Skin of body (tissue), 2 donors: Measurements from ENCODE around the gene TENM3. TPM values are rescaled to one million over a fixed set of nuclear protein-coding genes. Genes with fewer than 3 reads are reported as not detected.

ENCODE experiments used
- DNase-seq: peaks from one replicate; lab custom pipeline; 2025; lab: John Stamatoyannopoulos, UW
- total RNA-seq: library from RNA; depleted of rRNA; stranded (reverse); fragments of >200 nt; gene quantifications from one replicate; pipeline ENCODE4 v1.2.3, GENCODE V29; 2014

TENM3 gene
- total RNA-seq, 1 donor from 2014 or later: 10.2 TPM

- DNase-seq: no peak
Measured at GRCh38 chr4:182560358-182560757, 317.2 kb downstream of the TENM3 start.

- no peak for DNase-seq
Measured at GRCh38 chr4:182562350-182562749, 319.1 kb downstream of the TENM3 start.

- DNase-seq: no peak
Measured at GRCh38 chr4:182564724-182565369, 321.6 kb downstream of the TENM3 start.

- DNase-seq: no peak
Measured at GRCh38 chr4:182567119-182567518, 323.9 kb downstream of the TENM3 start.

- DNase-seq: no peak
Measured at GRCh38 chr4:182569561-182569960, 326.4 kb downstream of the TENM3 start.

- DNase-seq: no peak
Measured at GRCh38 chr4:182574706-182575105, 331.5 kb downstream of the TENM3 start.

- DNase-seq: no peak
Measured at GRCh38 chr4:182575225-182575624, 332.0 kb downstream of the TENM3 start.

- no peak for DNase-seq
Measured at GRCh38 chr4:182576601-182577289, 333.5 kb downstream of the TENM3 start.

GRCh38 chr4:182577411-182577810 is 334.2 kb downstream of the TENM3 start:
- no peak for DNase-seq

- no peak for DNase-seq
Measured at GRCh38 chr4:182578402-182578801, 335.2 kb downstream of the TENM3 start.

- no peak for DNase-seq
Measured at GRCh38 chr4:182582245-182582644, 339.0 kb downstream of the TENM3 start.

- no peak for DNase-seq
Measured at GRCh38 chr4:182583703-182584415, 340.7 kb downstream of the TENM3 start.

- no peak for DNase-seq
Measured at GRCh38 chr4:182585321-182585720, 342.1 kb downstream of the TENM3 start.

GRCh38 chr4:182589100-182589499 is 345.9 kb downstream of the TENM3 start:
- no peak for DNase-seq

GRCh38 chr4:182593402-182593801 is 350.2 kb downstream of the TENM3 start:
- DNase-seq: no peak

- DNase-seq: no peak
Measured at GRCh38 chr4:182593864-182594263, 350.7 kb downstream of the TENM3 start.

- no peak for DNase-seq
Measured at GRCh38 chr4:182600093-182600492, 356.9 kb downstream of the TENM3 start.

- DNase-seq: no peak
Measured at GRCh38 chr4:182600856-182601255, 357.7 kb downstream of the TENM3 start.

GRCh38 chr4:182604161-182604622 is 361.0 kb downstream of the TENM3 start:
- no peak for DNase-seq

GRCh38 chr4:182604953-182605352 is 361.8 kb downstream of the TENM3 start:
- DNase-seq: no peak

GRCh38 chr4:182608525-182608924 is 365.3 kb downstream of the TENM3 start:
- no peak for DNase-seq

GRCh38 chr4:182616476-182616875 is 373.3 kb downstream of the TENM3 start:
- DNase-seq: no peak
